Adrenal gland (tissue), 12 donors: Measurements from ENCODE around the gene SHC1. TPM values are rescaled to one million over a fixed set of nuclear protein-coding genes. Genes with fewer than 3 reads are reported as not detected.

Experiments
- DNase-seq, 7 donors: peaks; one replicate each; pipeline ENCODE4 v3.0.0-alpha.2; 2019 to 2020
- H3K27ac ChIP-seq, 5 donors: fragments of 200-600 bp; sonication (generic) in 4 of 5; 1 replicate in 3 of 5; 2 replicates in 2 of 5; pipeline versions ENCODE4 v1.5.1 to v1.8.0; 2016 to 2020; ENCODE audit warnings: mild to moderate bottlenecking in 1 of 5
- H3K27me3 ChIP-seq: fragments of 200-600 bp; 2 replicates; pipeline ENCODE4 v1.8.0; 2021
- H3K36me3 ChIP-seq, 2 donors: fragments of 200-600 bp; replicated peaks in 1 of 2; 1 replicate in 1 of 2; 2 replicates in 1 of 2; pipeline versions ENCODE4 v1.5.1 to v1.8.0; 2018 to 2022
- H3K4me1 ChIP-seq, 2 donors: fragments of 200-600 bp; replicated peaks in 1 of 2; 1 replicate in 1 of 2; 2 replicates in 1 of 2; pipeline versions ENCODE4 v1.5.1 to v1.8.0; 2018 to 2021
- H3K4me3 ChIP-seq, 4 donors: fragments of 200-600 bp; sonication (generic) in 3 of 4; one replicate each; pipeline ENCODE4 v1.5.1; 2016 to 2018
- H3K9me3 ChIP-seq, 3 donors: fragments of 200-600 bp; sonication (generic) in 1 of 3; replicated peaks in 1 of 3; 1 replicate in 2 of 3; 2 replicates in 1 of 3; pipeline versions ENCODE4 v1.5.1 to v1.8.0; 2016 to 2021
- POLR2A ChIP-seq, 2 donors: fragments of 450-650 bp; IDR thresholded peaks; one replicate each; pipeline ENCODE4 v1.6.1; 2017; ENCODE audit warnings: antibody characterized with exemption in 2 of 2, mild to moderate bottlenecking in 2 of 2, moderate library complexity in 1 of 2
- WGBS, 4 donors: extraction: QIAGEN DNeasy Blood & Tissue Kit in 2 of 4; methylation state at CpG; one replicate each; pipeline versions ENCODE4 v1.1.5 to v1.1.7; 2013 to 2017; 5-methylcytosine and 5-hydroxymethylcytosine counted together
- intact Hi-C, 2 donors: fragments of 100-400 bp; cut with DNase I; formaldehyde crosslinking; loops; one replicate each; pipeline versions ENCODE4 v1.14.1 to v1.15.0; 2022 to 2023
- polyA plus RNA-seq, 3 donors: library from polyadenylated mRNA; stranded (reverse); fragments of 200-250 nt in 2 of 3; fragments of 350-450 nt in 1 of 3; fragmentation: Illumina TruSeq in 1 of 3; extraction: RNeasy Lipid Tissue Mini Kit (QIAGEN cat#74804) in 1 of 3; gene quantifications; one replicate each; pipeline ENCODE4 v1.2.3, GENCODE V29; 2013 to 2014
- total RNA-seq, 9 donors: library from RNA; depleted of rRNA in 4 of 9; stranded (reverse); fragments of >200 nt in 4 of 9; fragments of 120-200 nt in 1 of 9; fragmentation: NEBNext Ultra II Directional in 1 of 9; extraction: Animal tissue kit (Norgen Biotek cat#: 25700) in 1 of 9; gene quantifications; one replicate each; pipeline versions ENCODE4 v1.1.0 to v1.2.4, GENCODE V29; 2013 to 2023
- TF ChIP-seq, protein P1 (sequence below), 6 experiments: fragments of 450-650 bp in 4 of 6; fragments of 200-600 bp in 2 of 6; sonication (generic) in 1 of 6; IDR thresholded peaks; 1 replicate in 5 of 6; 2 replicates in 1 of 6; pipeline versions ENCODE4 v1.5.1 to v1.8.0; 2016 to 2021; ENCODE audit warnings: antibody characterized with exemption in 6 of 6, mild to moderate bottlenecking in 2 of 6, moderate library complexity in 1 of 6
- donor health status: healthy with polysubstance abuse.
- donor health status: Bipolar disorder and iron deficiency.
- donor health status: DM: yes; HTN: yes; CAD: no.
- donor health status: DM: no; HTN: no; CAD: no.
- donor health status: DM: no; HTN: no; CAD: no.
- donor health status: DM: yes; HTN: yes; CAD: no.

Gene SHC1
- total and polyA plus RNA-seq, 12 donors = 80.3 to 260 (median 146) TPM

DNA sequence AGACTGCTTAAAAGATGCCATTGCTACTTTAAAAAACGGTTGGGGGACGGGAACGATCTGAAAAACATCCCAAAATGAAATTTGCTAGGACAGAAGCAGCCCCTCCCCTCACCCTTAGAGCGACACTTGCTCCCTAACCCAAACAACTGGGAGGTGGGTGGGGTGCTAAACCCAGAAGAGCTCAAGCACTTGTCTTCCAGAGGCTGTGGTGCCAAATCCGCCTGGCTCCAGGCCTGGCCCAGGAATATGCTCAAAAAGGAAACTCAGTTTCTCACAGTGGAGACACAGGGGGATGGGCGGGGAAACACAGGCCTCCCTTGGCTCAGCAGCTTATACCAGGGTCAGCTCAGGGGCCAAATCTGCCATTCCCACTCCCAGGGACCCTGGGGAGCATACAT lies 14.0 kb downstream of the SHC1 start:
- Histone ChIP-seq H3K27me3 (no peaks in the 10 kb centered on the region), H3K4me1 (peaks cover 45 to 59% of the 10 kb centered on the region in 2 donors), H3K9me3 (no peaks in the 10 kb centered on the region), H3K27ac (peak overlapping the region in 4 of 5 donors; percentile 59 to 84 (median 69)), H3K36me3 (peaks cover 0 to 16% of the 10 kb centered on the region in 2 donors), H3K4me3 (peak overlapping the region in 2 of 4 donors; percentile 39 to 64)
- intact Hi-C loops = no loop called here
- peak in 5 of 7 donors; percentile 35 to 75 (median 50) for DNase-seq
- no peak for TF ChIP-seq POLR2A (IDR thresholded peaks at IDR 0.05)
- TF ChIP-seq, protein P1, sequence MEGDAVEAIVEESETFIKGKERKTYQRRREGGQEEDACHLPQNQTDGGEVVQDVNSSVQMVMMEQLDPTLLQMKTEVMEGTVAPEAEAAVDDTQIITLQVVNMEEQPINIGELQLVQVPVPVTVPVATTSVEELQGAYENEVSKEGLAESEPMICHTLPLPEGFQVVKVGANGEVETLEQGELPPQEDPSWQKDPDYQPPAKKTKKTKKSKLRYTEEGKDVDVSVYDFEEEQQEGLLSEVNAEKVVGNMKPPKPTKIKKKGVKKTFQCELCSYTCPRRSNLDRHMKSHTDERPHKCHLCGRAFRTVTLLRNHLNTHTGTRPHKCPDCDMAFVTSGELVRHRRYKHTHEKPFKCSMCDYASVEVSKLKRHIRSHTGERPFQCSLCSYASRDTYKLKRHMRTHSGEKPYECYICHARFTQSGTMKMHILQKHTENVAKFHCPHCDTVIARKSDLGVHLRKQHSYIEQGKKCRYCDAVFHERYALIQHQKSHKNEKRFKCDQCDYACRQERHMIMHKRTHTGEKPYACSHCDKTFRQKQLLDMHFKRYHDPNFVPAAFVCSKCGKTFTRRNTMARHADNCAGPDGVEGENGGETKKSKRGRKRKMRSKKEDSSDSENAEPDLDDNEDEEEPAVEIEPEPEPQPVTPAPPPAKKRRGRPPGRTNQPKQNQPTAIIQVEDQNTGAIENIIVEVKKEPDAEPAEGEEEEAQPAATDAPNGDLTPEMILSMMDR (IDR thresholded peaks at IDR 0.05) = no peak
- 8 to 21% (median 13%) methylated on average over 4 to 6 of the region's 6 CpGs for WGBS, 4 donors

GRCh38 chr1:154955718-154956543 lies 14.6 kb downstream of the SHC1 start, which contains the start of gene PBXIP1:
Gene PBXIP1 (minus strand): TSS chr1:154956099. CDS start chr1:154953721, 2,378 bp downstream.
- peak; percentile 76 to 95 (median 86) for DNase-seq
- Histone ChIP-seq H3K9me3 (no peaks in the 10 kb centered on the region), H3K27ac (peak within 1 kb of the TSS; percentile 19 to 84 (median 61)), H3K36me3 (peaks cover 0 to 19% of the 10 kb centered on the region in 2 donors), H3K4me3 (peak within 1 kb of the TSS in 3 of 4 donors; percentile 8 to 64 (median 39)), H3K27me3 (no peaks in the 10 kb centered on the region), H3K4me1 (peaks cover 45 to 65% of the 10 kb centered on the region in 2 donors)
- WGBS, 4 donors = 0 to 4% (median 1%) methylated on average over 18 of the region's 18 CpGs
- intact Hi-C loops = no loop called here
- TF ChIP-seq, protein P1 (IDR thresholded peaks at IDR 0.05) = peak in 3 of 6 experiments; percentile 10 to 24 (median 10)
- TF ChIP-seq POLR2A (IDR thresholded peaks at IDR 0.05) = peak in 1 of 2 donors; percentile 72

DNA sequence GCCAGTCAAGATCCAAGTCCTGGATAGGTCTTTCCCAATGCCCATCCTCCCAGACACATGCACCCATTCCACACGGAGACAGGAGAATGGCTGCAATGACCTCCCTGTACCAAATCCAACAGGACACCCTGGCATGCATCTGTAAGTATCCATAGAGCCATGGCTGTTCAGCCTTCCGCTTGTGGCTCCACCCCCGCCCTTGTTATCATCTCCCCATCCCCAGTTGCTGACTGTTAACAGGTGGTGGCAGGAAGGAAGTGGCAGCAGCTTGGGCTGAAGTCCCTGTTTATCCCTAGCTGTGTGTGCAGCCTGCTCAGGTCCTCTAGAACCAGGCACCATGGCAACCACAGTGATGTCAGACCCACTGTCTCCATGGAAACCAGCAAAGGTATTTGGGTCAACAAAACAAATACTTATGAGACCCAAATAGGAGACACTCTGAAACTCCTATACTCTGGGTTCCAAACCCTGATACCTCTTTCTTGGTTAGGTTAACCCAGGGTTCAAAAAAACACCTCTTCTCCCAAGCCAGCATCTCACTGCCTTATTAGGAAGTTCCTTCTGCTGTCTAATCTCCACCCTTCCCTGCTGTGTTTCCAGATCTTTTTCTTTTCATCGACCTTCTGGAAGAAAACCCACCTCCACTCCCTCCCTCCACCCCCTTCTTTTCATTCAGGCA lies 15.4 kb downstream of the SHC1 start:
- Histone ChIP-seq H3K27ac (peak overlapping the region; percentile 19 to 84 (median 61)), H3K36me3 (peaks cover 0 to 26% of the 10 kb centered on the region in 2 donors), H3K4me3 (peak overlapping the region in 2 of 4 donors; percentile 8 to 64), H3K27me3 (no peaks in the 10 kb centered on the region), H3K9me3 (no peaks in the 10 kb centered on the region), H3K4me1 (peaks cover 41 to 60% of the 10 kb centered on the region in 2 donors)
- TF ChIP-seq POLR2A (IDR thresholded peaks at IDR 0.05) = no peak
- TF ChIP-seq, protein P1 (IDR thresholded peaks at IDR 0.05) = no peak
- peak; percentile 55 to 92 (median 73) for DNase-seq
- 0 to 15% (median 10%) methylated on average over 2 to 4 of the region's 4 CpGs for WGBS, 4 donors
- intact Hi-C loops = no loop called here

DNA sequence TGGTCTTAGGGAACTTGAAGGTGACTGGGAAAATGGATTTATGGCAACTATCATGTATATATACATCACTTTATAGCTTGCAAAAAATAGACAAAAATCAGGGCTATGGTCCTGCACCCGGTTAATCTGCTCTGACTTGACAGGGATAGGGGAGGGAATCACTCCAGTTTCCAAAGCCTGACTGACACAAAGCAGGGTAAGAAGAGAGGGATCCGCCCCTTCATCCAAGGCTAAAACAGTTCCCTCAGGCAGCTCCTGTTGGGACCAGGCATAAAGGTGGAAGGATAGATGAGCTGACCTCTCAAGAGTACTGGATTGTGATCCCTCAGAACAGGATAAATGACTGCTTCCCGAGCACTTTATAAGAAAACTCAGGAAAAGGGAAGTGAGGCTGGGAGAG lies 16.0 kb downstream of the SHC1 start:
- no peak overlapping the region for H3K4me3 ChIP-seq
- peaks cover 41 to 59% of the 10 kb centered on the region in 2 donors for H3K4me1 ChIP-seq
- intact Hi-C loops = no loop called here
- no peaks in the 10 kb centered on the region for H3K9me3 ChIP-seq
- WGBS, 4 donors = 40 to 51% (median 47%) methylated on average over 3 of the region's 3 CpGs
- H3K36me3 ChIP-seq = peaks cover 0 to 28% of the 10 kb centered on the region in 2 donors
- peak in 1 of 7 donors; percentile 19 for DNase-seq
- peak overlapping the region in 2 of 5 donors; percentile 77 to 84 for H3K27ac ChIP-seq
- H3K27me3 ChIP-seq = no peaks in the 10 kb centered on the region
- TF ChIP-seq POLR2A (IDR thresholded peaks at IDR 0.05) = no peak
- TF ChIP-seq, protein P1 (IDR thresholded peaks at IDR 0.05) = no peak
